Activated naive CD8-positive, alpha-beta T cell treated with anti-CD3 and anti-CD28 coated beads, Interleukin-2, amount 50 U/mL, for 16 hours (primary cell): ENCODE measurements around the gene DCANP1.

Source experiments
- DNase-seq: peaks from one replicate; pipeline ENCODE4 v3.0.0-alpha.2; 2020; ENCODE audit warnings: low read depth, low spot score

The DCANP1 gene

DNA sequence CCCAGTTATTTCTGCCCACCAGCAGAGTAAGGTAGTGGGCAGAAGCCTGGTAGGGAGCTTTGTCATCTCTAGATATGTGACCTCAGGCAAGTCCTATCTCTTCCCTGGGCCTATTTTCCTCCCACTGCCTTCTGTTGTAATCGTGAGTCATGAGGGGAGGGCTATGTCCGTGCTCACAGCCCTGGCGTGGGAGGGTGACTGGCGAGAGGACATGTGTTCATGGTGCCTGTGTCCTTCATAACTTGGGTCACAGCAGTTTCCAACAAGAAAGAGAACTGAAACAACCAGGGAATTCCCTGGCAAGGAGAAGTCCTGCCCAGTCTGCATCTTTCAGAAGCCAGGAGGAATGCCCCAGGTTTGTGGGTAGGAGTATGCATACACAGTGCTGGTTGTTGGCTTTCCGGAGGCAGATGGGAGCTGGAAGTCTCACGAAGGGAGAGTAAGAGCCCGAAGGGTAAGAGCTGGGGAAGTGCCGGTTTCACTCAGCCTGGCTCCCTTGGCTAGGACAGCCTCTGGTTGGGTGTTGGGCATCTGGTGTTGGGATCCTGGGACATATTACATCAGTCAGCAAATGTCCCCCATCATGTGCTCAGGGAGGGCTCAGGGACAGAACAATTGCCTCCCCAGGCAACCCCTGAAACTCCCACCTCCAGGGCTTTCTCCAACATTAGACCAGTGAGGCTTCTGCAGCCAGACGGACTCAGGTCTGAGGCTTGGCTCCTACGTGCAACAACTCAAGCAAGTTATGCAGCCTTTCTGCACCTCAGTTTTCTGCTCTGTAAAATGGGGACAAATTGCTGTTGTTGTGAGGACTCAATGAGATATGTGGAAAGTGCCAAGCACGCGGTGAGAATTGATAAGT lies 9.3 kb upstream of the DCANP1 start:
- no peak for DNase-seq

DNA sequence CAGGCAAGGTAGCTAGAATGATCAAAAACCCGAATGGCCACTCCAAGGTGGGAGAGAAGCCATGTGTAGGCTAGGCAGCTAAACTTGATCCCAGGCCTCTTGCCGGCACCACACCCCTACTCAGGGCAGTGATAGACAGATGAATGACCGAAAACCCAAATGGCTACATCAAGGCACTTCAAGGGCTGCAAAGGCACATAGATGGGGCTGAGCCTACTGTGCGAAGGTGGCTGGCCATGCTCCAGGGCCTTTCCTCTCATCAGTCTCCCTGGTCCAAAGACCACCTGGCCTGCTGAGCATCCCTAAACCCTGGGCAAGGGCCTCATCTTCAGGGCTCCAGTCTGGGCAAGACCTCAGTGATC lies 8.7 kb upstream of the DCANP1 start:
- no peak for DNase-seq

DNA sequence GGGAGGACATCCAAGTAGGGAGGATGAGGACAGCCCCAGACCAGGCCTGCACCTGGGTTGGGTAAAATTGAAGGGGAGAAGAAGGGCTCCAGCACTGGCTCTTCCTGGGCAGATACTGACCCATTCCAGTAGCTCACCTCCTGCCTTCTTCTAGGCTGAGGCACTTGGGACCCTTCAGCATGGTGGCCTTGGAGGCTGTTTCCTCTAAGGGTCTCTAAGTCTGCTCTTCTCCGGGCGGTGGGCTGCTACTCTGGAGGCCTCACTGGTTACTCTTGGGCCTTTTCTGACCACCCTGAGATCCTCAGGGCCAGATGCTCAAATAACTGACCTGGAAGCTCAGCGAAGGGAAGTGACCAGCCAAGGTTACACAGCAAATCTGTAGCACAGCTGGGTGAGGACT lies 7.8 kb upstream of the DCANP1 start:
- no peak for DNase-seq

DNA sequence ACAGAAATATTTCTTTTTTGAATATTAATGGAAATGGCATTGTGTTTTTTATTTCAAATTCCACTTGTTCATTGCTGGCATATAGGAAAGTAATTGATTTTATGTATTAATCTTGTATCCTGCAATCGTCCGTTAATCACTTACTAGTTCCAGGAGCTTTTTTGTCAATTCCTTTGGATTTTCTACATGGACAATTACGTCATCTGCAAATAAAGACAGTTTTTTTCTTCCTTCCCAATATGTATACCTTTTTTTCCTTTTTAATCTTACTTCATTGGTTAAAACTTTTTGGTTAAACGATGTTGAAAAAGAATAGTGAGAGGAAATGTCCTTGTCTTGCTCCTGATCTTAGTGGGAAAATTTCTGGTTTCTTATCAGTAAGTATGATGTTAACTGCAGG lies 6.5 kb upstream of the DCANP1 start:
- DNase-seq = no peak

DNA sequence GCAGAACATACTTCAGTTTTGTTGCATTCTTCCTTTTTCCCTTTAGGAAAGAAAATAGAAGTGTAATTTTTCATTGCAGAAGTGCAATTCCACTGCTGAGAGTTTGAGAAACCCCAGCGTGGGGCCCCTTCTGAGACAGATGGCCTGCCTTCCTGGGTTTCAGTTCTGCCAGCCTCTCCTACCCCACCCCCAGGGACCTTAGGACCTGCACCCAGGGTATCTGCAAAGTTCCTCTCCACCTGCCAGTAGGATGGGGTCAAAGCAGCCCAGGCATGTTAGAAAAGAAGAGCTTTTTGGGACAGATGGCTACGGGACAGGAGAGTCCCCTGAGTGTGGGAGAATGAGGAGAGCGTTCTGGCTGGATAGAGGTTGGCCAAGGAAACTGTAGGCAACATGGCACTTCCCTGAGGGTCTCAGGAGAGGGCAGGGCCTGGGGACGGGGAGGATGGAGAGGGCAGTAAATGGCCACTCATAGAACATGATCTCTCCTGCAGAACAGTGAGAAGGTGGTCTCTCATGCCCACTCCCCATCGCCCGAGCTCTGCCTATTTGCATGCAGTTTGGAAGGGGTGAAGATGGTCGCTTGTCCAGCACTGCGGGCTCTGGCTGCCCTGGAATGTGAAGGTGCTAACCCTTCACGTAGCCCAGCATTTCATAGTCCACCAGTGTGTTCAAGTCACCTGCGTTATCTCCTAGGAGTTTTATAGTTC lies 5.3 kb upstream of the DCANP1 start, which contains the start of gene TIFAB:
TIFAB (minus strand) TSS at position 31 of the 710 bp plus-strand sequence. CDS start 2,412 bp downstream, outside the sequence.
- no peak for DNase-seq

DNA sequence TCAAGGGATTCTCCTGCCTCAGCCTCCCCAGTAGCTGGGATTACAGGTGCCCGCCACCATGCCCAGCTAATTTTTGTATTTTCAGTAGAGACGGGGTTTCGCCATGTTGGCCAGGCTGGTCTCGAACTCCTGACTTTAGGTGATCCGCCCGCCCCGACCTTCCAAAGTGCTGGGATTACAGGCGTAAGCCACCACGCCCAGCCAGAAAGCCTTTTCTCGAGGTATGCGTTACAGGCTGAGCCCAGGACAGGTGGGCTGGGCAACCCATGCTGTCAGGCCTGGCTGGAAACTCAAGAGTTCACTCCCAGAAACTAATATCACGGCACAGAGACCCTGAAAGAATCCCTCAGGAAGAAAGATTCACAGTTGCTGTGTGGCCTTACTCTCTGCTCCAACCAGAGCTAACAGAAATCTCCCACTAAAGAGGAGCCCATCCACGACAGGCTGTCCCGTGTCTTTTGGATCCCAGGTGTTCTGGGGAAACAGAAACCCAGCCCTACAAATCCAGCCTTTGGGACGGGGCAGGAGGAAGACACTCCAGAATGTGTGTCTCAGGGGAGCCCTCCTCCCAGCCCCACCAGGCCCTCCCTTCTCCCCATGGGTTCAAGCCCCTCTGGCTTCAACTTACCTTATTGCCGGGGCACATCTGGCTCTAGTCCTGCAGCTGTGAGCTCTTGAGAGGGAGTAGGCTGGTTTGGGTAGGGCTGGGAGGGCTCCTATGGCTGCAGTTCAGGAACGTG lies 4.6 kb upstream of the DCANP1 start:
- DNase-seq = no peak

DNA sequence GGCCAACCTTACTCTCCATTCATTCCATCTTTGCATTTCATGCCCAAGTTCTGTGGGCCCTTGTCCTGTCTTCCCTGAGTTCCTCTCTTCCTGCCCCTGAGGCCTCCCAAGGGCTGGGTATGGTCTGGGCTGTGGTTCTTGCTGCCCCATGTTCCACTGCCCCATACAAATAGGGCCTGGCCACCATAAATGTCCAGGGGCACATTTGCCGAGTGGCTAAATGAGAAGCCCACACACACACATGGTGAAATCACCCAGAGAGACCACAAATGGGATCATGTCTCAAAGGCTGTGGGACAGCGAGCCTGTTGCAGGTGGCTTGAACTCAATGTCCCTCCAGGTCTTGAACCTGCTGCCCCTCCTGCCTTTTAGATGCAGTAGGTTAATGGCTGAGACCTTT lies 3.8 kb upstream of the DCANP1 start:
- no peak for DNase-seq

DNA sequence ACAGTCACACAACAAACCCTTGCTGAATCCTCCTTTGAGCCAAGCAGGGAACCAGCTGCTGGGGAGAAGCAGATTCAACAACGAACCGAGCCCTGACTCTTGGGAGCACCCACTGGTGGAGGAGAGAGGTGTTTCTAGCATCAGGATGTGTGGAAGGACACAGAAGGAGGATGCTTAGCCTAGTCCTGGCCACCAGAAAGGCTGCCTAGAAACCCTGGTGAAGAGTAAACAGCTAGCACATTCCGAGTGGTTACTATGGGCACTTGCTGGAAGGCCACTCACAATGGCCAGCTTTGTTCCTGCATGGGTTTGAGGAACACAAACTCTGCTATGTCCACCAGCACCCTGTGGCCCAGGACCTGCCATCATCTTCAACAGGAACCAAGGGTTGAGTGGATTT lies 3.2 kb upstream of the DCANP1 start:
- no peak for DNase-seq

DNA sequence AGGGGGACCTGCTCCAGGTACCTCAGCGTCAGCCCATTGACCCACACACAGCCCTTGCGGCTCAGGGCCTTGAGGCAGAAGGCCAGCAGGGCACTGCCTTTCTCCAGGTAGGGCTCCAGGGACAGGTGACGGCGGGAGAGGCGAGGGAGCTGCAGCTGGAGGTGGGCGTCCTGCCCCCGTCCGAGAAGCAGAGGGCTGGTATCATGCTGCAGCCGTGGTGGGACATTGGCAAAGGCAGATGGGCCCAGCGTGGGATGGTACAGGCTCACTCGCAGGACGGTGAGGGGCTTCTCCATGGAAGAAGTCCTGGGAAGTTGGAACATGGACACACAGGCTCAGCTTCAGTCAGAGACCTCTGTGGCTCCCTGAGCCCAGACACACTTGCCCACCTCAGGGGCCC lies 2.5 kb upstream of the DCANP1 start:
- no peak for DNase-seq

DNA sequence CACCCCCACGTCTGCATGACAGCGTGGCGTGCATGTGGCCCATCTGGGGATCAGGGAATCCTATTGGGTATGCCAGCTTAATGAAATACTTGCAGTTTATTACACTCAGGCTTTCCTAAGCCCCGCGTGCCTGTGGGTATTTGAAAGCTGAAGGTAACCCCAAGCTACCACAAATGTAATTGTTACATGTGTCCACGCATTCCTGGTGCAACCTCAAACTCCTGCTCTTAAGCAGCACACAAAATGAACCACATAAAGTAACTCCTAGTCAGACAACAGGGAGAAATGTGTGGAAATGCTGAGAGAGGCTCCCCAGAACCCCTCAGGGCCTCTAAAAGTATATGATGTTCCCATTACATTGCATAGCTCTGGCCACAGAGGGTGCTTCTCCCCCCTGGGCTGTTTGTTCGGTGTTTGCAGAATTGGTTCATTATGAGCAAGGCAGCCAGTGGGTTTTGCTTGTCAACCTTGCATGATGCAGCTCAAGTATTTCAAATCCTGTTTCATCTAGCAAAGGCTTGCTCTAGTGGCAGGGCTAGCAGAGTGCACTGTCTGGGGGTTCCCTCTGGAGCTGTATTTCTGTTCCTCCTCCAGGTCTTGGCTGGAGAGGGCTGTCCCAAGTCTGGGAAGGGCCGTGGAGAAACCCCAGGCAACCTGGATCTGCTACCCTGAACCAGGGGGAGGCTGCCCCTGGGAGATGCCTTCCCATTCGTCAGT lies 1.8 kb upstream of the DCANP1 start:
- no peak for DNase-seq

DNA sequence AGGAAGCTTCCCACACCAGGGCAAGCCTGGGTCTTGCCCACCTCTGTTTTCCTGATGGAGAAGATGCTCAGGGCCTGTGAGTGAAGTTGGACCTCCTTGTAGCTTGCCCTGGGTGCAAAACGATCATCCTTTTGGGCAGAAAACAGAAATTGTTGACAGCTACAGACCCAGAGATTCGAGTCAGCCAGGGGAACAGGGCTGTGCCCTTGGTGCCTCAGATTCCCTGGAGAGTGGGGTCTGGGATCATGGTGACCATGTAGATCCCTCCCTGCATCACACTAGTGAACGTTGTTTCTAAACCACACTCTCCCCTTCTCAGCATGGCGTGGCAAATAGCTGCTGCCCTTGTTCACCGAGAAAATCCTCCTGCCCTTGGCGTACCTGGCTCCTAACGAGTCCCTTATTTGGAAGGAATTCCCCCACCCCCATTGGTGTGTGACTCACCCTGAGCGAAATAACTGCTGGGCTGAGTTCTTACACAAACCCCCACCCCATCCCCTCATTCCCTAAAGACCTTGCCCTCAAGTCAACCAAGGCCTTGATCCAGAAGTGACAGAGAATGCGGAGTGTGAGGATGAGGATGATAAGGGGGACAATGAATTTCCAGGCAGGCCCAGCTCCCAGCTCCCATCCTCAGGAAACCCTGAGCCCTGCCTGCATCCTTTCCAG lies 1.1 kb upstream of the DCANP1 start:
- no peak for DNase-seq

DNA sequence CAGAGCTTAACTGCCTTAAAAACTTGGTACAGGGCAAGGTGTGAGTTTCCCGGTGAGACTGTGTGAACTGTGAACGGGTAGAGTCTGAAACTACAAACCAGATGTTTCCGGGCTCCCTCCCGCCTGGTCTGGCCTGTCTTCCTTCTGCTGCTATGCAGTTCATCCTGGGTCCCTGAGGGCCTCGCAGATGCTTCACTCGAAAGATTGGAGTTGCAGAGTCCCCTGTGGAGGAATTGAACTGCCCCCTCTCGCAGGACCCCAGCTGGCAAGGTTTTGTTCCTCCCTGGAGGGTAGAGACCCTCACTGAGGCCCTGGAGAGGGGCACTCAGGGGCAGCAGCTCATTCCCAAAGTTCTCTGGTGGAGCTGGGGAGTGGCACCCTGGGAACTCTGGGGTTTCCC lies 533 bp downstream of the DCANP1 start:
- no peak for DNase-seq

DNA sequence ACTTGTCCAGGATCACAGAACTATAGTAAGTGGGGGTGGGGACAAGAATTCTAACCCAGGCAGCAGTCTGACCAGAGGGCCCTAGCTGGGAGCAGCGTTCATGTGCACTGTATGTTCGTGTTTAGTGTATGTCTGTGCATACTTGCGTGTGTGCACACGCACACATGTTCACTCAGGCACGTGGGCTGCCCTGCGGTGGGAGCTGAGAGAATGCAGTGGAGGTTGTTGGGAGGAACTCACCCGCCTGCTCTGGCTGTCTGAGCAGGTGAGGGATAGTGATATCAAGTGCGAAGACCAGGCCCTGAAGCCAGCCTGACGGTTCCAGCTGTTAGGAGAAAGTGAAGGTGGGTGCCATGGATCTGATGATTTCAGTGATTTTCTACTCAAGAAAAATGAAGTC lies 942 bp downstream of the DCANP1 start:
- DNase-seq = no peak

DNA sequence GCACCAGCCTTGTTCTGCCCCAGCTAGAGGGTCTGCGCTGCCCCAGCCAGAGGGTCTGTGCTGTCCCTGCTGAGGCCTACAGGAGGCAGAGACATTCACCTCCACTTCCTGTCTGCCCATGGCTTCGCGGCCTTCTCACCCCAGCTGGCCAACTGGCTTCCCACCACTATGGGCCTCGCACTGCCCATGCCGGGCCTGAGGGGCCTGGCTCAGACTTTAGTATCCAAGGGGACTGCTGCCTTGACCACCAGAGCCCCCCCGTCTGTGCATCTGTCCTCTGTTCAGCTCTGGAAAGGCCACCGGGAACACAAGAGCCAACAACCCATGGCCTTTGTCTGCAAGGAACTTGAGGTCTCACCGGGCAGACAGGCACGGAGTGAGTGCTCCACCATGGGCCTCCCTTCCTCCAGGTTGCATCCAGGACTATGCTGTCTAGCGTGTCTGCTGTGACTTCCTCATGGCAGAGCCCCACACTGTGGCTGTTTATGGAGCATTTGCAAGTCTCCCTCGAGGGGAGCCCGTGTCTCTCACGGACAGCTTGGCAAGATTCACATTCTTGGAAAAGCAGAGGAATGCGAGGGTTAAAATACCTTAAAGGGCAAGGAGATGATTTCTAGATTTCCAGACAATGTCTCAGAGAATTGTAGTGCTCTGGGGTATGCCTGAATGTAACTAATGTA lies 1.7 kb downstream of the DCANP1 start:
- no peak for DNase-seq

DNA sequence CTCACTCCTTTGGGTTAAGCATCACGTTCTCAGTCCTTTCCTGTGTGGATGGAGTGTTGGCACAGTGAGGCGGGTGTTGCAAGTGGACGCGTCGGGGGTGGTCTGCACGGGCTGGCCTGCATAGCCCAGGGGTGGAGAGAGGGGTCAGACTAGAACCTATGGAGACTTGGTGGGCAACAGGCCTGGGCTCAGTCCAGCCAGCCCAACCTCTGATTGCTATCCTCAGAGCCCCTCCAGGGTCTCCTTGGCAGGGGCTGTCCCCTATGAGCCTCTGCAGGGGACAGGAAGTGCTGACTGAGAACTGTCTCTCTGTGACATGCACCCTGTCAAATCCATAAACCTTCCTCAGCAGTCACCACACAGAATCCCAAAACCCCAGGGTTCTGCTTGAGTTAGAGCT lies 2.3 kb downstream of the DCANP1 start:
- no peak for DNase-seq

DNA sequence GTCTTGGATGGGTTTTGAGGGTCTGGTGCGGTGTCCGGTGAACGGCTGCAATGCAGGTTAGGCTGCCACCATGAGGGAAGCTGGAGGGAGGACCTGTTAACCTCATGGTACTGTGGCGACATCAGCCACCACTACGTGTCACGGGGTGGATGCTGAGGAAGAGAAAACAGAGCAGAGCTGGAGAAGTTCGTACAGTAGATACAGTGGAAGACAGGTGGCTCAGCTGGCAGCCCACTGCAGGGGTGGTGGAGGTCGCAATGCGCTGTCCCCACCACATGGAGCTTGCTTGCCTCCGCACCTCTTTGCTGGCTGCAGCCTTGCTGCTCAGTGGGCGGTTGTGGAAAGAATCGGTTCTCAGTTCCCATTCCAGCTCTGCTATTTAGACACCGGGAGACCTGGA lies 2.8 kb downstream of the DCANP1 start:
- no peak for DNase-seq

DNA sequence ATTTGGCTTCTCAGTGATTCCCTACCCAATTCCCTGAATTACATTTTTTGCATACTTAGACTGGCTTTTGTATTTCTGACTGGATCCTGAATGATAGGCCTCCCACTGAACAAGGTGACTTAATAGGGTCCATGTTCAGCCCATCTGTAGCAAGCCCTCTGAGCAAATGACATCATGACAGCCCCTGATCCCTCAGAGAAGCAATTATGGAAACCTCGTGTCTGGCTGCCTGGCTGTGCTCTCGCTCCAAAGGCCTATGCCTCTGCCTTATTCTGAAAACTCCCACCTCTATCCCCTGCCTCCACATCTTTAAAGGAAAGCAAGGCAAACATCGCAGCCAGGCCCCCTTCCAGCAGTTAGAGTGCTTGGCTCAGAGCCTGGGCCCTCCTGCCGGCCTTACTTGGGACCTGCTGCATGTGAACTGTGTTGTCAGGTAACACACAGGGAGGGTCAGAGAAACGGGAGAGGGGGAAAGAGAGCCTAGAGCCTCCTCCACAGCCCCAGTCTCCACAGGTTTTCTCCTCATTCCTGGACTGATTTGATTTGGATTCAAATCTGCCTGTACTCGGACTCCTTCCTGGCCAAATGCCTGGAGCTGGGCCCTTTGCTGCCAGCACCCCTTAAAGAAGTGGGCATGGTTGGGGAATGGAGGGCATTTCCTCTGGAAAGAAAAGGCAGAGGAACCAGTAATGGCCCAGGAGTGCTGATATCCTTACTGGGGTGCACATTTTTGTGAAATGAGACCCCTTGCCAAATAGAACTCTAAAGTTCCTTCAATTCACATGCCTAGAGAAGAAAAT lies 3.8 kb downstream of the DCANP1 start:
- DNase-seq = no peak

DNA sequence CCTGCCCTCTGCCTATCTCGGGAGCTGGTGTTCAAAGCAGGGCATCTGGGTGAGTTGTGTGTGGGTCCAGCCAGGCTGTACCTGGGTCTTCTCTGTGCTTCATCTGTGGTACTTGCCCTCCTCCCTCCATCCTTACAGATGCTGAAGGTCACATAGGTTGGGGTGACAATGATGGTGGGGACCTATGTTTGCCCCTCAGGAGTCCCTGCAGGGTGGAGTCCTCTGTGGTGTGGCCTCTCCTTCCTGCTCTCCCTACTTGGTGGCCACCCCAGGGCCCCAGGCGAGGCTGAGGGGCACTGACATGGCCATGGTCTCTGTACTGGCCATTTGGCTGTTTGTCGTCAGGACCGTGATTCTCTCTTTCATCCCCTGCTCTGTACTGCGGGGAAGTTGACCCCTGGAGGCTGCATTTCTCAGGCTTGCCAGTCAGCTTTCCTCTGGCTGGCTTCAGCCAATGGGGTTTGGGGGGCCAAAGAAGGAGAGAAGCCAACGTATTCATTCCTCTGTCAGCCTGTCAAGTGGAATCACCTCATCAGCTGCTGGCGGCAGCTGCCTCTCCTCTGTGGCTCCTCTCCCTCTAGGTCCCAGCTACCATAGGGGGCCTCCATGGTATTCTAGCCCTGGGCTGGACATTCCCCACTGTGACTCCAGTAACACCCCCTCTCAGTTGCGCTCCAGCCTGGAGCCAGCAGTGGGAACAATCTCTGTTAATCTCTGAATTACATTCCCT lies 4.6 kb downstream of the DCANP1 start:
- DNase-seq = no peak

DNA sequence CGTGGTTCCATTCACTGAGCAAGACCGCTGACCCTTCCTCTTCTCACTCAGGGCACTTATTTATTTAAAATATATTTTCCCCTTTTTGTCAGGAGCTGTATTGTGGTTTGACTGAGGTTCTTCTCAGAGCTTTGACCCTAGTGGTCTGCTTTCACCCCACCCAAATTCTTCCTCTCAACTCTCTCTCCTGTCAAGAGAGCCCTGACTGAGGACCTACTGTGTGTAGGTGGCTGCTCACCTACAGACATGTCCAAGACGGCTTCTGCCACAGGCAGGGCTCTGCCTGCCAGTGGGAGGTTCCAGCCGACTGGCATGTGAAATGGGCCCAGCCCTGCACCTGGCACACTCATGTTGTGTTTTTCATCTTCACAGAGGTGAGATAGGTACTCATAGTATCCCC lies 5.2 kb downstream of the DCANP1 start:
- no peak for DNase-seq
